Measurements from ENCODE around the gene NOVA2. TPM values are rescaled to one million over a fixed set of nuclear protein-coding genes. Genes with fewer than 3 reads are reported as not detected.

The NOVA2 gene
- total RNA-seq, 1 donor from 2014 or later, result 0.67 TPM

DNA sequence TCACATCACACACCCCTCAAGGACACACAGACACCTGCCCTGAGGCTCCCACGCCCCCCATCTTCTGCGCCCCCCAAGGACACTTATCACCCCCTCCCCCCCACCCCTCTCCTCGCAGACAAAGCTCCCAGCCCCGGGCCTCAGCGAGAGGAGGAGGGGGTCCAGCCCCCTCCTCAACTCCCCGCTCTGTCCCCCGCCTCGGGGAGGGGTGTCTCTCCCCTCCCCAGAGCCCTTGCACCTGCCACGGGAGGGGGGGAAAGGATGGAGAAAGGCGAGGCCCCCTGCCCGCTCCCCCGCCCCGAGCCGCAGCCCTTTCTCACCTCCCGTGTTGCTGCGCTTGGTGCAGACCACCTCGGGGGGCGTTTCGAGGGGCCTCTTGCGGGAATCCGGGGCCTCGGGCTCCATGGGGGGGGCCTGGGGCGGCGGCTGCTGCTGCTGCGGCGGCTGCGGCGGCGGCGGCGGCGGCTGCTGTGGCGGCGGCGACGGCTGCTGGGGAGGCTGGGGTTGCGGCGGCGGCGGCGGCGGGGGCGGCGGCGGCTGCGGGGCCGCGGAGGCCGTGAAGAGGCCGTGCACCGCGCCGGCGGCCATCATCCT, 621 bp downstream of the NOVA2 start:
- DNase-seq (ENCODE audit: low spot score in 2 of 2, unreplicated experiment in 2 of 2), result no peak
- H3K36me3 Mint-ChIP-seq, result no peaks in the 10 kb centered on the region
- peaks cover 89% of the 10 kb centered on the region for H3K27me3 Mint-ChIP-seq (ENCODE audit: low read depth)
- no peak overlapping the region for H3K27ac Mint-ChIP-seq
- H3K4me1 Mint-ChIP-seq, result peaks cover 4% of the 10 kb centered on the region
- TF ChIP-seq, protein P1, sequence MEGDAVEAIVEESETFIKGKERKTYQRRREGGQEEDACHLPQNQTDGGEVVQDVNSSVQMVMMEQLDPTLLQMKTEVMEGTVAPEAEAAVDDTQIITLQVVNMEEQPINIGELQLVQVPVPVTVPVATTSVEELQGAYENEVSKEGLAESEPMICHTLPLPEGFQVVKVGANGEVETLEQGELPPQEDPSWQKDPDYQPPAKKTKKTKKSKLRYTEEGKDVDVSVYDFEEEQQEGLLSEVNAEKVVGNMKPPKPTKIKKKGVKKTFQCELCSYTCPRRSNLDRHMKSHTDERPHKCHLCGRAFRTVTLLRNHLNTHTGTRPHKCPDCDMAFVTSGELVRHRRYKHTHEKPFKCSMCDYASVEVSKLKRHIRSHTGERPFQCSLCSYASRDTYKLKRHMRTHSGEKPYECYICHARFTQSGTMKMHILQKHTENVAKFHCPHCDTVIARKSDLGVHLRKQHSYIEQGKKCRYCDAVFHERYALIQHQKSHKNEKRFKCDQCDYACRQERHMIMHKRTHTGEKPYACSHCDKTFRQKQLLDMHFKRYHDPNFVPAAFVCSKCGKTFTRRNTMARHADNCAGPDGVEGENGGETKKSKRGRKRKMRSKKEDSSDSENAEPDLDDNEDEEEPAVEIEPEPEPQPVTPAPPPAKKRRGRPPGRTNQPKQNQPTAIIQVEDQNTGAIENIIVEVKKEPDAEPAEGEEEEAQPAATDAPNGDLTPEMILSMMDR (IDR thresholded peaks at IDR 0.05; ENCODE audit: unreplicated experiment), result no peak
- peak overlapping the region; percentile 47 for H3K4me3 Mint-ChIP-seq
- H3K9me3 Mint-ChIP-seq, result no peaks in the 10 kb centered on the region

DNA sequence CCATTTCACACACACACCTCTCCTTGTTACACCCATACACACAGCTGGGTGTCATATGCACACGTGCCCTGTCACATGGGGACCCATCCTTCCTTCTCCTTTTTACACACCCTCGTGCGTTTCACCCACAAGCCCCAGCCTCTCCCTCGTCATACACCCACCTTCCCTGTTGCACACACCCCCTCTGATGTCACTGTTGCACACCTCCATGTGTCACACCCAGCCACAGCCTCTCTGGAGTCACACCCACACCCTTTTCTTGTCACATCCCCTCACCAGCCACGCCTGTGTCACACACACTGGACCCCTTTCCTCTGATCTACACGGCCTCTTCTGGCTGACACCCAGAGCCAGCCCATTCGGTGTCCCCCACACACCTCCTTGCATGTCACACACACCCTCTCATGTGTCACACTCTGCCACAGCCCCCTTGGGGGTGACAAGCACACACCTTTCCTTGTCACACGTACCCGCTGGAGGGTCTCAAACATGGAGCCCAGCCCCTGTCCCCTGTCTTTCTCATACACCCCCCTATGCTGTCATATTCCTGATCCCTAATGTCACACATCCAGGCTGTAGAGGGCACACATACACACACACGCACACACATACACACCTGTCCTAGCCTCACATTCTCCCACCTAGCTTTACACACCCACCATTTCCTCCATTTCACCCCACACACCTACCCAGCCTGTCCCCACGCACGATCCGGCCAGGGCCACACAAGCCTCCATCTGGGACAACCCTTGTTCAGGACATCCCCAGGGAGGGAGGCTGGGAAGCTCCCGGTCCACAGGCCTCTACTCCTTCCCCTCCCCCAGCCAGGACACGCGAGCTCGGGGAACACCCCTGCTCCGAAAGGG, 1.4 kb downstream of the NOVA2 start:
- Mint-ChIP-seq H3K27ac (no peak overlapping the region), H3K9me3 (no peaks in the 10 kb centered on the region), H3K4me3 (peak overlapping the region; percentile 47), H3K36me3 (no peaks in the 10 kb centered on the region), H3K27me3 (ENCODE audit: low read depth) (peaks cover 89% of the 10 kb centered on the region), H3K4me1 (peaks cover 4% of the 10 kb centered on the region)
- no peak for DNase-seq (ENCODE audit: low spot score in 2 of 2, unreplicated experiment in 2 of 2)
- TF ChIP-seq, protein P1 (IDR thresholded peaks at IDR 0.05; ENCODE audit: unreplicated experiment), result no peak

DNA sequence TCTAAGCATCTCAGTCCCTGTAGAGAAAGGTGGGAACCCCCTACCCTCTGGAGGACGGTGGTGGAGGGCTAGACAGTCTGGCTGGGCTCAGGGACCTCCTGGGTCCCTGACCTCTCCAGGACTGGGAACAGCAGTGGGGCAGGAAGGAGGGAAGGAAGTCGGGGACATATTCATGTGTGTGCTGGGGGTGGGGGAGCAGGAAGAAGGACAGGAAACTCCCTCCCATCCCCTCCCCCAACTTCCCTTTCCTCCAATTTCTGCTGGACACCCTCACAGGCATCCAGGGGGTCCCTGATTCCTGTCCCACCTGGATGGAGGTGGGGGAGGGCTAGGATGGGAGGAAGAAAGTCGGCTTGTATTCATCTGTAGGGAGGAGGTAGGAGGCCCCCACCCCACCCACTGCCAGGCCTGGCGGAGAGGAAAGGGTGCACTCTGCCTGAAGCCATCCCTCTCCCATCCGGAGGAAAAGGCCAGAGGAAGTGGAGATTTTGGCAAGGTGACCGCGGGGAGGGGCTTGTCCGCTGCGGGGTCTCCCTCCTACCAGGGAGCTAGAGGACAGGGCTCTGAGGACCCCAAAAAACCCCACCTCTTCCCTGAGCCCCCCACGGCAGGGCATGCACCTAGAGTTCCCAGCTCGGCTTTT, 2.3 kb downstream of the NOVA2 start:
- Mint-ChIP-seq H3K4me3 (no peak overlapping the region), H3K27me3 (ENCODE audit: low read depth) (peaks cover 87% of the 10 kb centered on the region), H3K4me1 (peaks cover 4% of the 10 kb centered on the region), H3K36me3 (no peaks in the 10 kb centered on the region), H3K9me3 (no peaks in the 10 kb centered on the region), H3K27ac (no peak overlapping the region)
- TF ChIP-seq, protein P1 (IDR thresholded peaks at IDR 0.05; ENCODE audit: unreplicated experiment), result no peak
- DNase-seq (ENCODE audit: low spot score in 2 of 2, unreplicated experiment in 2 of 2), result no peak

DNA sequence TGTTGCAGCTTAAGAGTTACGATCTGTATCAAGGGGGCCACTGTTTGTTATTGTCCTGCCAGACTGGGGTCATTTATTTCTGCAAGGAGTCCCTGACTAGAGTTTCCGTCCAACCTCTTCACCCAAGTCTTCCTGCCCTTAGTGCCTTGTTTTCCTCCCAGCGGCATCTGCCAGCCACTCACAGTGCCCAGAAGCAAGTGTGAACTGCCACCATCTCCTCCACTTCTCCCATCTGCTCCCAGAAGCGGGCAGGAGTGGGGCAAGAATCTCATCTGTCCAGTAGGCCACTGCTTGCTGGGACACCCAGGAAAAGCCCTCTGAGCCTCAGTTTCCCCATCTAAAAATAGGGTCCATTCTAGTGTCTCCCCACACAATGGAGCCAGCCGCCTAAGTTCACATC, 4.0 kb downstream of the NOVA2 start:
- Mint-ChIP-seq H3K27ac (no peak overlapping the region), H3K36me3 (no peaks in the 10 kb centered on the region), H3K4me1 (peaks cover 4% of the 10 kb centered on the region), H3K9me3 (no peaks in the 10 kb centered on the region), H3K27me3 (ENCODE audit: low read depth) (peaks cover 84% of the 10 kb centered on the region), H3K4me3 (no peak overlapping the region)
- DNase-seq (ENCODE audit: low spot score in 2 of 2, unreplicated experiment in 2 of 2), result no peak
- TF ChIP-seq, protein P1 (IDR thresholded peaks at IDR 0.05; ENCODE audit: unreplicated experiment), result no peak

DNA sequence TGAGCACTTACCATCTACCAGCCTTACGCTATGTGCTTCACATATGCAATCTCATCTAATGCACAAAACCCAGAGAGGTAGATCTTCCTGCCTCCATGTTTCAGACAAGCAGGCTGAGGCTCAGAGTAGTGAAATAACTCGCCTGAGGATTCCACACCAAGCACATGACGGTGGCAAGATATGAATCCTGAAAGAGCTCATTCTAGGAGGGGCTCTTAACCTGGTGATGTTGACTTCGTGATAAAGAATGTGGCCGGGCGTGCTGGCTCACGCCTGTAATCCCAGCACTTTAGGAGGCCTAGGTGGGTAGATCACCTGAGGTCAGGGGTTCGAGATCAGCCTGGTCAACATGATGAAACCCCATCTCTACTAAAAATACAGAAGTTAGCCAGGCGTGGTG, 5.0 kb downstream of the NOVA2 start:
- Mint-ChIP-seq H3K9me3 (no peaks in the 10 kb centered on the region), H3K4me1 (peaks cover 4% of the 10 kb centered on the region), H3K27ac (no peak overlapping the region), H3K36me3 (no peaks in the 10 kb centered on the region), H3K27me3 (ENCODE audit: low read depth) (peaks cover 81% of the 10 kb centered on the region), H3K4me3 (no peak overlapping the region)
- no peak for DNase-seq (ENCODE audit: low spot score in 2 of 2, unreplicated experiment in 2 of 2)
- TF ChIP-seq, protein P1 (IDR thresholded peaks at IDR 0.05; ENCODE audit: unreplicated experiment), result no peak

All from mesothelial cell of epicardium (in vitro differentiated cells).